ENCODE results near the gene ZNF709.

- no peak for TF ChIP-seq POLR2A (IDR thresholded peaks at IDR 0.05)
- TF ChIP-seq, protein P1, sequence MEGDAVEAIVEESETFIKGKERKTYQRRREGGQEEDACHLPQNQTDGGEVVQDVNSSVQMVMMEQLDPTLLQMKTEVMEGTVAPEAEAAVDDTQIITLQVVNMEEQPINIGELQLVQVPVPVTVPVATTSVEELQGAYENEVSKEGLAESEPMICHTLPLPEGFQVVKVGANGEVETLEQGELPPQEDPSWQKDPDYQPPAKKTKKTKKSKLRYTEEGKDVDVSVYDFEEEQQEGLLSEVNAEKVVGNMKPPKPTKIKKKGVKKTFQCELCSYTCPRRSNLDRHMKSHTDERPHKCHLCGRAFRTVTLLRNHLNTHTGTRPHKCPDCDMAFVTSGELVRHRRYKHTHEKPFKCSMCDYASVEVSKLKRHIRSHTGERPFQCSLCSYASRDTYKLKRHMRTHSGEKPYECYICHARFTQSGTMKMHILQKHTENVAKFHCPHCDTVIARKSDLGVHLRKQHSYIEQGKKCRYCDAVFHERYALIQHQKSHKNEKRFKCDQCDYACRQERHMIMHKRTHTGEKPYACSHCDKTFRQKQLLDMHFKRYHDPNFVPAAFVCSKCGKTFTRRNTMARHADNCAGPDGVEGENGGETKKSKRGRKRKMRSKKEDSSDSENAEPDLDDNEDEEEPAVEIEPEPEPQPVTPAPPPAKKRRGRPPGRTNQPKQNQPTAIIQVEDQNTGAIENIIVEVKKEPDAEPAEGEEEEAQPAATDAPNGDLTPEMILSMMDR (IDR thresholded peaks at IDR 0.05) = no peak
Measured at GRCh38 chr19:12485052-12485416, 418 bp upstream of the ZNF709 start.

All from testis (tissue), 2 donors.